Endothelial cell of umbilical vein (primary cell): ENCODE measurements around the gene PRDX5. TPM values are rescaled to one million over a fixed set of nuclear protein-coding genes. Genes with fewer than 3 reads are reported as not detected.

Source experiments
- BruUV-seq: library from RNA; stranded (reverse); fragments of 400-500 nt; replicated peaks from 2 replicates; lab custom pipeline; 2021; lab: Mats Ljungman, UMichigan
- CTCF ChIA-PET: fragments of 300-600, 350-600 bp; sonication (Branson Sonifier 250); formaldehyde crosslinking; loops from one replicate; lab custom pipeline; 2021; ENCODE audit warnings: antibody characterized with exemption, inconsistent platforms; lab: Charles Lee
- POLR2A ChIA-PET: fragments of 300-600, 350-600 bp; sonication (Branson Sonifier 250); formaldehyde crosslinking; loops from one replicate; lab custom pipeline; 2021; ENCODE audit warnings: antibody characterized with exemption, inconsistent platforms; lab: Charles Lee
- DNase-seq: peaks from one replicate; pipeline ENCODE4 v3.0.0-alpha.2; 2011; ENCODE audit warnings: low read depth, low spot score
- FAIRE-seq: peaks from 2 replicates; lab custom pipeline; 2011; peaks lifted over from hg19 to GRCh38; lab: Jason Lieb, UNC
- H2AFZ ChIP-seq: 2 replicates; pipeline ENCODE4 v1.6.0; 2012; ENCODE audit warnings: low read depth, low read length, control low read depth, inconsistent platforms
- H3K27ac ChIP-seq: 2 replicates; pipeline ENCODE4 v1.5.1; 2011; ENCODE audit warnings: low read depth, mild to moderate bottlenecking, control low read depth, low read length, moderate library complexity; ENCODE audit not compliant: insufficient read depth
- H3K27me3 ChIP-seq, 2 experiments: 2 replicates each; pipeline versions ENCODE4 v1.6.0 to v1.6.1; 2011; ENCODE audit warnings: low read length in 2 of 2, mixed read lengths in 1 of 2; ENCODE audit not compliant: control insufficient read depth in 2 of 2, insufficient read depth in 2 of 2
- H3K36me3 ChIP-seq, 2 experiments: 2 replicates in 1 of 2; 3 replicates in 1 of 2; pipeline ENCODE4 v1.5.1; 2011; ENCODE audit warnings: low read length in 2 of 2, mild to moderate bottlenecking in 1 of 2, moderate library complexity in 1 of 2; ENCODE audit not compliant: control insufficient read depth in 2 of 2, insufficient read depth in 2 of 2; ENCODE audit errors: extremely low read depth in 1 of 2
- H3K4me1 ChIP-seq: 3 replicates; pipeline ENCODE4 v1.5.1; 2011; ENCODE audit warnings: mild to moderate bottlenecking, low read length; ENCODE audit not compliant: control insufficient read depth, insufficient read depth; ENCODE audit errors: extremely low read depth
- H3K4me2 ChIP-seq: 2 replicates; pipeline ENCODE4 v1.6.1; 2011; ENCODE audit warnings: low read length, control low read depth, mixed read lengths; ENCODE audit not compliant: insufficient read depth
- H3K4me3 ChIP-seq, 3 experiments: fragments of 200-600 bp in 1 of 3; sonication (generic), shearing (Covaris generic) in 1 of 3; replicated peaks in 1 of 3; 2 replicates each; pipeline ENCODE4 v1.5.1; 2011 to 2016; ENCODE audit warnings: control low read depth in 3 of 3, low read length in 3 of 3, mild to moderate bottlenecking in 2 of 3, inconsistent platforms in 1 of 3, low read depth in 1 of 3, moderate library complexity in 1 of 3; ENCODE audit not compliant: insufficient read depth in 1 of 3
- H3K79me2 ChIP-seq: 2 replicates; pipeline ENCODE4 v1.6.0; 2012; ENCODE audit warnings: low read length, inconsistent platforms; ENCODE audit not compliant: control insufficient read depth, insufficient read depth
- H3K9ac ChIP-seq: replicated peaks from 2 replicates; pipeline ENCODE3; 2011; ENCODE audit warnings: low read length, control low read depth; ENCODE audit not compliant: insufficient read depth; ENCODE audit errors: extremely low read depth
- H3K9me1 ChIP-seq: replicated peaks from 3 replicates; pipeline ENCODE4 v1.6.0; 2011; ENCODE audit warnings: mild to moderate bottlenecking, low read length; ENCODE audit not compliant: control insufficient read depth, insufficient read depth; ENCODE audit errors: extremely low read depth
- H3K9me3 ChIP-seq: replicated peaks from 2 replicates; pipeline ENCODE4 v1.5.1; 2012; ENCODE audit warnings: low read length, inconsistent platforms; ENCODE audit not compliant: control insufficient read depth, insufficient read depth
- H4K20me1 ChIP-seq: replicated peaks from 2 replicates; pipeline ENCODE3; 2011; ENCODE audit warnings: mild to moderate bottlenecking, low read length; ENCODE audit not compliant: control insufficient read depth, insufficient read depth; ENCODE audit errors: extremely low read depth
- EZH2 ChIP-seq: IDR thresholded peaks from 2 replicates; pipeline ENCODE4 v1.6.1; 2012; ENCODE audit warnings: borderline replicate concordance, low read depth, mild to moderate bottlenecking, moderate library complexity, low read length, inconsistent platforms; ENCODE audit not compliant: severe bottlenecking
- GATA2 ChIP-seq: IDR thresholded peaks from 2 replicates; pipeline ENCODE4 v1.7.0; 2011; ENCODE audit warnings: low read depth, mild to moderate bottlenecking, moderate library complexity, mixed read lengths, low read length; ENCODE audit not compliant: insufficient read length, insufficient read depth
- JUN ChIP-seq: IDR thresholded peaks from 2 replicates; pipeline ENCODE4 v1.6.1; 2011; ENCODE audit warnings: borderline replicate concordance, low read depth; ENCODE audit not compliant: insufficient read length, insufficient read depth
- MYC ChIP-seq: IDR thresholded peaks from one replicate; pipeline ENCODE4 v1.6.1; 2011; ENCODE audit warnings: mild to moderate bottlenecking, low read depth, low read length
- POLR2A ChIP-seq: IDR thresholded peaks from 2 replicates; pipeline ENCODE4 v1.6.1; 2012; ENCODE audit warnings: low read depth, mild to moderate bottlenecking, control low read depth, low read length
- POLR2AphosphoS5 ChIP-seq: IDR thresholded peaks from 2 replicates; pipeline ENCODE4 v1.6.1; 2012; ENCODE audit warnings: low read depth, mild to moderate bottlenecking, control low read depth, low read length, moderate library complexity; ENCODE audit not compliant: insufficient read depth
- dilution Hi-C: fragments of 300-500 bp; cut with MboI; formaldehyde crosslinking; loops from one replicate; pipeline ENCODE4 v1.15.0; 2019; ENCODE audit warnings: low sequenced_read_pairs; ENCODE audit not compliant: extremely low pct_ligation_motif_present
- intact Hi-C: fragments of 100-400 bp; cut with micrococcal nuclease; formaldehyde crosslinking; loops from one replicate; pipeline ENCODE4 v1.10.0; 2022
- polyA plus RNA-seq, 4 experiments: library from polyadenylated mRNA; depleted of rRNA in 3 of 4; stranded (reverse) in 3 of 4; unstranded in 1 of 4; fragments of >200 nt; gene quantifications; 2 replicates each; pipeline versions ENCODE4 v1.2.1 to v1.2.3, GENCODE V29; 2011 to 2012; ENCODE audit warnings: missing spikeins in 1 of 4
- total RNA-seq: library from RNA; stranded (reverse); gene quantifications from 2 replicates; pipeline ENCODE4 v1.2.3, GENCODE V29; 2021
- TF ChIP-seq, protein P1 (sequence below): IDR thresholded peaks from 2 replicates; pipeline ENCODE4 v1.6.1; 2011; ENCODE audit not compliant: insufficient read depth, insufficient read length

The PRDX5 gene
- total and polyA plus RNA-seq, 2 donors (not counting 3 experiments of a cell fraction or from before 2014, with no cell fraction given) = 199 to 709 TPM

DNA sequence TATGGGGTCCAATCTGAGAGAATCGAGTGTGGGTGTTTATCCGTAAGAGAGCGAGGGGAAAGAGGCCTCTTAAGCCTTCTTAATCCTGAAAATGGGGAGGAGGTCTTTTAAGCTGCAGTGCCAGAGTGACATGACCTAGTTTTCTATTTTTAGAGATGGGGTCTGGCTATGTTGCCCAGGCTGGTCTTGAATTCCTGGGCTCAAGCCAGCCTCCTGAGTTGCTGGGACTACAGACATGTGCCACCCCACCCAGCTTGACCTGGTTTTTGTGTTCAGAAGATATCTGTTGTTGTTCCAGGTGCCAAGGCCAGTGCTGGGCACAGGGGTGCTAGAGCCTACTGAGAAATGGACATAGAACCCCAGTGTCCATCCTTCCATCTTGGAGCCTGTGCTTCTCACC lies 34.8 kb upstream of the PRDX5 start:
- dilution Hi-C loops (no loop called here), intact Hi-C loops (no loop called here)
- H3K9me3 ChIP-seq = no peaks in the 10 kb centered on the region
- DNase-seq (no peak), FAIRE-seq (no peak)
- H4K20me1 ChIP-seq = no peaks in the 10 kb centered on the region
- BruUV-seq = no TSS peak
- H3K36me3 ChIP-seq = peaks cover 2 to 11% of the 10 kb centered on the region in 2 experiments
- no peak overlapping the region for H3K9ac ChIP-seq
- ChIA-PET POLR2A (no interaction called here), CTCF (interaction anchor here (0.6 to 3.5 kb wide), 6 partner anchors 11 to 79 kb away, joined by 3 to 26 read pairs (median 8); partner anchors contain the start of gene CATSPERZ)
- H3K9me1 ChIP-seq = no peaks in the 10 kb centered on the region
- no peak overlapping the region for H2AFZ ChIP-seq
- H3K27me3 ChIP-seq = no peaks in the 10 kb centered on the region
- no peak overlapping the region for H3K27ac ChIP-seq
- peaks cover 2% of the 10 kb centered on the region for H3K79me2 ChIP-seq
- H3K4me1 ChIP-seq = peaks cover 11% of the 10 kb centered on the region
- no peak for TF ChIP-seq GATA2
- H3K4me3 ChIP-seq = no peak overlapping the region
- no peak overlapping the region for H3K4me2 ChIP-seq

DNA sequence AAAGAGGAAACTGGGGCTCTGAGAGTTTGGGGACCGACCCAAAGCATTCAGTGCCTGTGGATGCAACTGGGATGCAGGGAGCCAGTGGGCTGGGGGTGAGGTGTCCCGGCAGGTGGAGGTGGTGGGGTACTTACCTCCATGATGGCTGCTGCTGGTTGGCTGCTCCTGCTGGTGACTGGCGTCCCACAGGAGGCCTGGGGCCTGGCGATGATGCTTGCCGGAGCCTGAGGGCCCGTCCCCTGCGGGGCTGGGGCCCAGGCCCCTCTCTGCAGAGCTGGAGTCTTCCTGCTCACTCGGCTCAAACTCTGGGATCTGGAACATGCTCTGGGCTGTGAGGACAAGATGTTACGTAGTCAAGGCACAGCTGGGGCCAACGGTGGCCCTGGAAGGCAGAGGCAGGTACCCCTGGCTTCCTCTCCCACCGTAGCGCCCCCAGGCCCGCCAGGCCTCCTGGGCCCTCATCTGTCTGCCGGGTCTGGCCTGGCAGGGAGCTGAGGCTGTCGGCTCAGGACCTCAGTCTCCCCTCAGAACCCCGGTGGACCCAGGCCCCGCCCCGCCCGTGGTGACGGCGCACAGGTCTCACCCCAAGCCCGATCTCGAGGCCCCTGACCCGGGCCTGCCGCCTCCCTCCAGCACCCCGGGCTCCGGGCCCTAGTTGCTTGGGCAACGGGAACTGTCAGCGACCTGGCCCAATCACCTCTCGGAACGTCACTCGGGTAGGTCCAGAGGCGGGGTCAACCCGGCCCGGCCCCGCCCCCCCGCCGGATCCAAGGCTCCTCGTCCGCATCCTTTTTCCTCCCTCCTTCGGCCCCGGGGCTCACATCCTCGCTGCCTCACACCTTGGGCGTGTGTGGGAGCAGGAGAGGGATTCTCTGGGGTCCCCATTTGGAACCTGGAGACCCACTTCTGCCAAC lies 33.6 kb upstream of the PRDX5 start, which contains the start of gene BAD:
Gene BAD (minus strand): TSS at position 618 of the 914 bp plus-strand sequence. CDS start 297 bp downstream, at position 321.
- DNase-seq (peak; percentile 91), FAIRE-seq (peak; percentile 95)
- Histone ChIP-seq H3K4me3 (peak within 1 kb of the TSS; percentile 42 to 49 (median 44)), H2AFZ (peak within 1 kb of the TSS; percentile 75), H3K9ac (peak within 1 kb of the TSS; percentile 54), H3K4me2 (peak within 1 kb of the TSS; percentile 60), H3K27me3 (no peaks in the 10 kb centered on the region), H3K9me1 (no peaks in the 10 kb centered on the region), H3K4me1 (peaks cover 11% of the 10 kb centered on the region), H3K79me2 (peaks cover 2% of the 10 kb centered on the region), H3K36me3 (peaks cover 0 to 5% of the 10 kb centered on the region in 2 experiments), H3K27ac (peak within 1 kb of the TSS; percentile 35), H4K20me1 (no peaks in the 10 kb centered on the region), H3K9me3 (no peaks in the 10 kb centered on the region)
- TF ChIP-seq GATA2 = no peak
- TF ChIP-seq EZH2 = no peak
- TF ChIP-seq JUN = no peak
- TF ChIP-seq, protein P1, sequence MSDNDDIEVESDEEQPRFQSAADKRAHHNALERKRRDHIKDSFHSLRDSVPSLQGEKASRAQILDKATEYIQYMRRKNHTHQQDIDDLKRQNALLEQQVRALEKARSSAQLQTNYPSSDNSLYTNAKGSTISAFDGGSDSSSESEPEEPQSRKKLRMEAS = no peak
- TF ChIP-seq MYC = no peak
- TF ChIP-seq POLR2A = peak; percentile 52
- peak; percentile 66 for TF ChIP-seq POLR2AphosphoS5
- dilution Hi-C loops = no loop called here
- POLR2A ChIA-PET = interaction anchor here (1.0 kb wide), 1 partner anchor 13 kb away, joined by 3 read pairs; no protein-coding TSS in a partner anchor
- intact Hi-C loops = loop anchor here (2.0 kb wide), 2 partner anchors 20 to 38 kb away; partner anchors contain the start of genes ESRRA and PPP1R14B
- BruUV-seq = TSS peak; percentile 38
- CTCF ChIA-PET = interaction anchor here (0.7 to 3.5 kb wide), 12 partner anchors 13 to 99 kb away, joined by 3 to 26 read pairs (median 6); partner anchors contain the start of genes CATSPERZ, PRDX5, STIP1 and TRMT112
